HEK293 (cell line): ENCODE results near the gene SPATA31D3.

Source experiments
- OVOL3 ChIP-seq: fragments of 450-650 bp; formaldehyde crosslinking; IDR thresholded peaks from 2 replicates; pipeline ENCODE4 v1.5.1; 2016; ENCODE audit warnings: missing biosample characterization, missing genetic modification characterization
- ZNF639 ChIP-seq: fragments of 450-650 bp; formaldehyde crosslinking; IDR thresholded peaks from 2 replicates; pipeline ENCODE4 v1.5.1; 2016; ENCODE audit warnings: missing biosample characterization, missing genetic modification characterization

- no peak for TF ChIP-seq OVOL3 (tag by site-specific recombination)
- TF ChIP-seq ZNF639 (tag by site-specific recombination): no peak
Measured at GRCh38 chr9:81981883-81982282, 38.6 kb downstream of the SPATA31D3 start.
